ENCODE results near the gene TMEM147.

The TMEM147 gene

DNA sequence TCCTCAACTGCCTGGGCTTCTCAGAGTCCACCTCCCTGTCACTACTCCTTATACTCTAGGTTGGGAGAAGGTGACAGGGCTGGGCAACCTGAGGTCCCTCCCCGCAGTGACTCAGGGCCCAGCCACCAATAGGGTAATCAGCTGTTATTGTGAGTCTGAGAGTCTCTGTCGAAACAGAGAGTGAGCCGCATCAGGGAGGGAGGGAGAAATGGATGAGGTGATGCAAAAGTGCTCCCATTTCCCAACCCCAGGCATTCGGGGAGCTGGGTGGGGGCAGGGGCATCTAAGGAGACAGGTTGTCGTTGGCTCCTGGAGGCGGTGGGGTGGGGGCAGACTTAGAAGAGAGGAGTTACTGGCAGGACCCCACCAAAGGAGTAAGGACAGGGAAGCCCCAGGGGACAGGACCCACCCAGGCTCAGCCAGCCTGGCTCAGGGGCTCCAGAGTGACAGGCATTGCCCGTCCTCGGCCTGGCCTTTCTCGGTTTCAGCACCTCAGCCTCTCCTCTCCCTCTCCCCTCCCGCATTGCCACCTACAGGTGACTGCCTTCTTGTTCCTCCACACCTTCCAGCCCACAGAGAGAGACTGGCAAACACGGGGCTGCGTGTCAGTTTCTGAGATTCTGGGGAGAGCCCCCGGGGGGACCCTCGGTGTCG is 31.7 kb upstream of the TMEM147 start, which contains the start of gene DMKN:
DMKN (minus strand) TSS at position 22 of the 654 bp plus-strand sequence. CDS start 174 bp downstream, outside the sequence.
- no peak for TF ChIP-seq GABPA (IDR thresholded peaks at IDR 0.05; ENCODE audit: low read depth)
- TF ChIP-seq SPI1 (IDR thresholded peaks at IDR 0.05; ENCODE audit: borderline replicate concordance, low read depth), result no peak
- TF ChIP-seq, protein P1, sequence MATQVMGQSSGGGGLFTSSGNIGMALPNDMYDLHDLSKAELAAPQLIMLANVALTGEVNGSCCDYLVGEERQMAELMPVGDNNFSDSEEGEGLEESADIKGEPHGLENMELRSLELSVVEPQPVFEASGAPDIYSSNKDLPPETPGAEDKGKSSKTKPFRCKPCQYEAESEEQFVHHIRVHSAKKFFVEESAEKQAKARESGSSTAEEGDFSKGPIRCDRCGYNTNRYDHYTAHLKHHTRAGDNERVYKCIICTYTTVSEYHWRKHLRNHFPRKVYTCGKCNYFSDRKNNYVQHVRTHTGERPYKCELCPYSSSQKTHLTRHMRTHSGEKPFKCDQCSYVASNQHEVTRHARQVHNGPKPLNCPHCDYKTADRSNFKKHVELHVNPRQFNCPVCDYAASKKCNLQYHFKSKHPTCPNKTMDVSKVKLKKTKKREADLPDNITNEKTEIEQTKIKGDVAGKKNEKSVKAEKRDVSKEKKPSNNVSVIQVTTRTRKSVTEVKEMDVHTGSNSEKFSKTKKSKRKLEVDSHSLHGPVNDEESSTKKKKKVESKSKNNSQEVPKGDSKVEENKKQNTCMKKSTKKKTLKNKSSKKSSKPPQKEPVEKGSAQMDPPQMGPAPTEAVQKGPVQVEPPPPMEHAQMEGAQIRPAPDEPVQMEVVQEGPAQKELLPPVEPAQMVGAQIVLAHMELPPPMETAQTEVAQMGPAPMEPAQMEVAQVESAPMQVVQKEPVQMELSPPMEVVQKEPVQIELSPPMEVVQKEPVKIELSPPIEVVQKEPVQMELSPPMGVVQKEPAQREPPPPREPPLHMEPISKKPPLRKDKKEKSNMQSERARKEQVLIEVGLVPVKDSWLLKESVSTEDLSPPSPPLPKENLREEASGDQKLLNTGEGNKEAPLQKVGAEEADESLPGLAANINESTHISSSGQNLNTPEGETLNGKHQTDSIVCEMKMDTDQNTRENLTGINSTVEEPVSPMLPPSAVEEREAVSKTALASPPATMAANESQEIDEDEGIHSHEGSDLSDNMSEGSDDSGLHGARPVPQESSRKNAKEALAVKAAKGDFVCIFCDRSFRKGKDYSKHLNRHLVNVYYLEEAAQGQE (IDR thresholded peaks at IDR 0.05; ENCODE audit: insufficient replicate concordance, low read depth), result no peak
- TF ChIP-seq, protein P2, sequence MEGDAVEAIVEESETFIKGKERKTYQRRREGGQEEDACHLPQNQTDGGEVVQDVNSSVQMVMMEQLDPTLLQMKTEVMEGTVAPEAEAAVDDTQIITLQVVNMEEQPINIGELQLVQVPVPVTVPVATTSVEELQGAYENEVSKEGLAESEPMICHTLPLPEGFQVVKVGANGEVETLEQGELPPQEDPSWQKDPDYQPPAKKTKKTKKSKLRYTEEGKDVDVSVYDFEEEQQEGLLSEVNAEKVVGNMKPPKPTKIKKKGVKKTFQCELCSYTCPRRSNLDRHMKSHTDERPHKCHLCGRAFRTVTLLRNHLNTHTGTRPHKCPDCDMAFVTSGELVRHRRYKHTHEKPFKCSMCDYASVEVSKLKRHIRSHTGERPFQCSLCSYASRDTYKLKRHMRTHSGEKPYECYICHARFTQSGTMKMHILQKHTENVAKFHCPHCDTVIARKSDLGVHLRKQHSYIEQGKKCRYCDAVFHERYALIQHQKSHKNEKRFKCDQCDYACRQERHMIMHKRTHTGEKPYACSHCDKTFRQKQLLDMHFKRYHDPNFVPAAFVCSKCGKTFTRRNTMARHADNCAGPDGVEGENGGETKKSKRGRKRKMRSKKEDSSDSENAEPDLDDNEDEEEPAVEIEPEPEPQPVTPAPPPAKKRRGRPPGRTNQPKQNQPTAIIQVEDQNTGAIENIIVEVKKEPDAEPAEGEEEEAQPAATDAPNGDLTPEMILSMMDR (IDR thresholded peaks at IDR 0.05; ENCODE audit: insufficient read depth, low read length), result no peak
- no peak for TF ChIP-seq POLR2AphosphoS5 (IDR thresholded peaks at IDR 0.05; ENCODE audit: low read depth)
- DNase-seq (ENCODE audit: low read depth in 1 of 2, low spot score in 1 of 2), result no peak
- H3K27me3 ChIP-seq (ENCODE audit: insufficient read depth, poor library complexity, severe bottlenecking), result peaks cover 29% of the 10 kb centered on the region
- no peak within 1 kb of the TSS for H3K27ac ChIP-seq (replicated peaks)
- H3K4me3 ChIP-seq (replicated peaks; ENCODE audit: insufficient read depth, low read length), result no peak within 1 kb of the TSS

DNA sequence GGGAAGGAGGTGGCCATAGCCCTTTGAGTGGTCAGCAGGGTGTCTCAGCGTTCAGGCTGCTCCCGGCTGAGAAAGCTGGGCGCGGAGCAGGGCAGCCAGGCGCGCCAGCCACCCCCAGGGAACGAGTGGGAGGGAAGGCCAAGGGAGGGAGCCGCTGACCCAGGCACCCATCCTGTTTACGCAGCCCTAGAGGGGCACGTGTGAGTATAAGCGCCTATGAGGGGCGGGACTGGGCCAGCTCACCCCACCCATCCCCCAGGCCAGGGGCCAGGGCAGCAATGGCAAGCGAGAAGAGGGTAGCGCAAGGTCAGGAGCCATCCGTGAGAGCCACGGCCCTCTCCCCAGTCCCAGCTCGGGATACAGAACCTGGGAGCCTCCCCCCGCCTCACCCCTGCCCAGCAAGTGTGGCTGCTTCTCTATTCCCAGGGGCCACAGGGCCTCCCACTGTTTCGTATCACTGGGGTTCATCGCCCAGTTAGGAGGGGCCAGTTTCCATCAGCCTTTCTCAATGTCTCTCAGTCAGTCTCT is 31.1 kb upstream of the TMEM147 start:
- no peak for DNase-seq (ENCODE audit: low read depth in 1 of 2, low spot score in 1 of 2)
- Histone ChIP-seq H3K27me3 (ENCODE audit: insufficient read depth, poor library complexity, severe bottlenecking) (peaks cover 25% of the 10 kb centered on the region), H3K4me3 (replicated peaks; ENCODE audit: insufficient read depth, low read length) (no peak overlapping the region), H3K27ac (replicated peaks) (no peak overlapping the region)
- TF ChIP-seq POLR2AphosphoS5 (IDR thresholded peaks at IDR 0.05; ENCODE audit: low read depth) (no peak), GABPA (IDR thresholded peaks at IDR 0.05; ENCODE audit: low read depth) (no peak), SPI1 (IDR thresholded peaks at IDR 0.05; ENCODE audit: borderline replicate concordance, low read depth) (no peak)
- TF ChIP-seq, protein P2 (IDR thresholded peaks at IDR 0.05; ENCODE audit: insufficient read depth, low read length), result no peak
- TF ChIP-seq, protein P1 (IDR thresholded peaks at IDR 0.05; ENCODE audit: insufficient replicate concordance, low read depth), result no peak

- Histone ChIP-seq H3K4me3 (replicated peaks; ENCODE audit: insufficient read depth, low read length) (no peak overlapping the region), H3K27me3 (ENCODE audit: insufficient read depth, poor library complexity, severe bottlenecking) (peaks cover 9% of the 10 kb centered on the region), H3K27ac (replicated peaks) (no peak overlapping the region)
- DNase-seq (ENCODE audit: low read depth in 1 of 2, low spot score in 1 of 2), result no peak
- TF ChIP-seq, protein P1 (IDR thresholded peaks at IDR 0.05; ENCODE audit: insufficient replicate concordance, low read depth), result no peak
- TF ChIP-seq SPI1 (IDR thresholded peaks at IDR 0.05; ENCODE audit: borderline replicate concordance, low read depth) (no peak), POLR2AphosphoS5 (IDR thresholded peaks at IDR 0.05; ENCODE audit: low read depth) (no peak), GABPA (IDR thresholded peaks at IDR 0.05; ENCODE audit: low read depth) (no peak)
- TF ChIP-seq, protein P2 (IDR thresholded peaks at IDR 0.05; ENCODE audit: insufficient read depth, low read length), result no peak
Observed at GRCh38 chr19:35516310-35516709, 29.1 kb upstream of the TMEM147 start.

Measured in HL-60 (cell line).